Mesothelial cell of epicardium (in vitro differentiated cells): ENCODE results near the gene KCNQ1OT1. TPM values are rescaled to one million over a fixed set of nuclear protein-coding genes. Genes with fewer than 3 reads are reported as not detected.

ENCODE experiments used
- DNase-seq, 2 experiments: peaks; one replicate each; pipeline ENCODE4 v3.0.0; 2021; ENCODE audit warnings: low spot score in 2 of 2; ENCODE audit not compliant: unreplicated experiment in 2 of 2
- H3K27ac Mint-ChIP-seq: 2 replicates; pipeline ENCODE4 v1.8.0; 2021; ENCODE audit warnings: mixed read lengths
- H3K27me3 Mint-ChIP-seq: 2 replicates; pipeline ENCODE4 v1.8.0; 2021; ENCODE audit warnings: low read depth, mixed read lengths
- H3K36me3 Mint-ChIP-seq: 2 replicates; pipeline ENCODE4 v1.8.0; 2021; ENCODE audit warnings: mixed read lengths
- H3K4me1 Mint-ChIP-seq: 2 replicates; pipeline ENCODE4 v1.8.0; 2021; ENCODE audit warnings: mixed read lengths
- H3K4me3 Mint-ChIP-seq: 2 replicates; pipeline ENCODE4 v1.8.0; 2021; ENCODE audit warnings: mild to moderate bottlenecking, moderate library complexity, mixed read lengths
- H3K9me3 Mint-ChIP-seq: 2 replicates; pipeline ENCODE4 v1.8.0; 2021; ENCODE audit warnings: mixed read lengths
- total RNA-seq: library from RNA; stranded (reverse); gene quantifications from 3 replicates; pipeline ENCODE4 v1.2.1, GENCODE V29; 2021
- TF ChIP-seq, protein P1 (sequence below): fragments of 200-600 bp; sonication (generic); IDR thresholded peaks from one replicate; pipeline ENCODE4 v1.5.0; 2021; ENCODE audit warnings: antibody characterized with exemption; ENCODE audit not compliant: unreplicated experiment

KCNQ1OT1 gene
- total RNA-seq, 1 donor from 2014 or later, result 35.1 TPM

DNA sequence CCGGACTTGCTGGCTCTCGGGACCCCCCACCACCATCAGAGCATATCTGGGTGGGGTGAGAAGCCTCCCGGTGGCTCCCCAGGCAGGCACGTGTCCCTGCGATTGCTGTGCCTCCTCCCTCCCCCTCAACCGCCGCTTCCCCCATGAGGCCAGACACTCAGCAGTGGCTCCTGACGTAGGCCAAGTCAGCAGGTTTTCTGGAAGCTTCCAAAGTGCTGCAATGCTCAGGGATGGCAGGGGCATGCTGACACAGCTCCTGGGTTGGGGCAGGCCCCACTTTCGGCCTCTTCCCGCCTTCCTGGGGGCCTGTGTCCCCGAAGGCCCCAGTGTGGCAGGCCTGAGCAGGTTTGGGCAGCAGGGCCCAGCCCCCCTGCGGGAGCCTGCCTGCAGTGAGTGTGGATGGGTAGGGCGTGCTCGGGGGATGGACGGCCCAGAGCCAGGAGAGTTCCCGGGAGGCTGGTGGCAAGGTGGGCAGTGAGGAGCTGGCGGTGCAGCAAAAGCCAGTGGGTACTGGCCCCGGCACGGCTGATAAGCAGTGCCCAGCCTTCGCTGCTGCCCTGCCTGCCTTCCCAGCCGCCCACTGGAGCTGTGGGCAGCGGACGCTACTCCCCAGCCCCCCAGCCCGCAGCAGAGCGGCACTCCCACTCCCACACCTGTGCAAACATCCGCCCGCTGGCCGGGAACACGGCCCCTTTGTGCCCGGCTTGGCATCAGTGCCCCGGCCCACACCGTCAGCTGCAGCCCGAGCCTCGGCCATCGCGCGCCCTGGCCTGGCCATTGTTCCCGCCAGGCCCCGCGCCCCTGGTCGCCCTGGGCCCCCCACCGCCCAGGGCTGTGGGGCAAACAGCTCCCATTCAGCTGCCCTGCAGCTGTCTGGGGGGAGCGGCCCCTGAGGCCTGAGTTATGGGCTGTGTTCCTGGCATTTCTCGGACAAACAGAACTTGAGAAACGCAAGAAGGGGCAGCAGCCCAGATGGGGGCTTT, 125.0 kb downstream of the KCNQ1OT1 start:
- no peaks in the 10 kb centered on the region for H3K9me3 Mint-ChIP-seq
- H3K36me3 Mint-ChIP-seq, result no peaks in the 10 kb centered on the region
- peak in 1 of 2 experiments; percentile 17 for DNase-seq
- no peaks in the 10 kb centered on the region for H3K27me3 Mint-ChIP-seq
- H3K27ac Mint-ChIP-seq, result no peak overlapping the region
- peaks cover 22% of the 10 kb centered on the region for H3K4me1 Mint-ChIP-seq
- TF ChIP-seq, protein P1, sequence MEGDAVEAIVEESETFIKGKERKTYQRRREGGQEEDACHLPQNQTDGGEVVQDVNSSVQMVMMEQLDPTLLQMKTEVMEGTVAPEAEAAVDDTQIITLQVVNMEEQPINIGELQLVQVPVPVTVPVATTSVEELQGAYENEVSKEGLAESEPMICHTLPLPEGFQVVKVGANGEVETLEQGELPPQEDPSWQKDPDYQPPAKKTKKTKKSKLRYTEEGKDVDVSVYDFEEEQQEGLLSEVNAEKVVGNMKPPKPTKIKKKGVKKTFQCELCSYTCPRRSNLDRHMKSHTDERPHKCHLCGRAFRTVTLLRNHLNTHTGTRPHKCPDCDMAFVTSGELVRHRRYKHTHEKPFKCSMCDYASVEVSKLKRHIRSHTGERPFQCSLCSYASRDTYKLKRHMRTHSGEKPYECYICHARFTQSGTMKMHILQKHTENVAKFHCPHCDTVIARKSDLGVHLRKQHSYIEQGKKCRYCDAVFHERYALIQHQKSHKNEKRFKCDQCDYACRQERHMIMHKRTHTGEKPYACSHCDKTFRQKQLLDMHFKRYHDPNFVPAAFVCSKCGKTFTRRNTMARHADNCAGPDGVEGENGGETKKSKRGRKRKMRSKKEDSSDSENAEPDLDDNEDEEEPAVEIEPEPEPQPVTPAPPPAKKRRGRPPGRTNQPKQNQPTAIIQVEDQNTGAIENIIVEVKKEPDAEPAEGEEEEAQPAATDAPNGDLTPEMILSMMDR, result no peak
- H3K4me3 Mint-ChIP-seq, result no peak overlapping the region

DNA sequence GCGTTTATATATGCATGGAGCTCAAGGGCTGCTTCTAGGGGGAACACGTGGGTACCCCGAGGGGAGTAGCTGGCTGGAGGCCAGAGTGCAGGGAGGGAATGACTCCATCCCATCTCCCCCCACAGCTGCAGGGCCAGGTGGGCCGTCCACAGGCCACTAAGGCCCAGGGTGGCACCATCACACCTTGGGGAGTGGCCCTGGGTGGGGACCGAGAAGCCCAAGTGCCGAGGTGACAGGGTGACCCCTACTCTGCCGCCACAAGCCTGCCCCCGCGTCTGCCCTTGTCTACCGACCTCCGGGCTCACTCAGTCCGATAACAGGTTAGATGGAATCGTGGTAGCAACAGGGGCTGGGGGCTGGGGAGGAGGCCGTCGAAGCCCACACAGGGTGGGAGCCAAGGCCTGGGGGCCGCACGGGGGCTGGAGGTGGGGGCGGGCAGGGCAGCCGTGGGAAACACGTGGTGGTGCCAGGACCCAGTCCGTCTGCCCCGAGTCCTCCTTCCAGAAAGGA, 125.7 kb downstream of the KCNQ1OT1 start:
- Mint-ChIP-seq H3K4me3 (no peak overlapping the region), H3K9me3 (no peaks in the 10 kb centered on the region), H3K27ac (no peak overlapping the region), H3K36me3 (no peaks in the 10 kb centered on the region), H3K4me1 (peaks cover 16% of the 10 kb centered on the region), H3K27me3 (no peaks in the 10 kb centered on the region)
- DNase-seq, result peak in 1 of 2 experiments; percentile 15
- TF ChIP-seq, protein P1, result no peak

DNA sequence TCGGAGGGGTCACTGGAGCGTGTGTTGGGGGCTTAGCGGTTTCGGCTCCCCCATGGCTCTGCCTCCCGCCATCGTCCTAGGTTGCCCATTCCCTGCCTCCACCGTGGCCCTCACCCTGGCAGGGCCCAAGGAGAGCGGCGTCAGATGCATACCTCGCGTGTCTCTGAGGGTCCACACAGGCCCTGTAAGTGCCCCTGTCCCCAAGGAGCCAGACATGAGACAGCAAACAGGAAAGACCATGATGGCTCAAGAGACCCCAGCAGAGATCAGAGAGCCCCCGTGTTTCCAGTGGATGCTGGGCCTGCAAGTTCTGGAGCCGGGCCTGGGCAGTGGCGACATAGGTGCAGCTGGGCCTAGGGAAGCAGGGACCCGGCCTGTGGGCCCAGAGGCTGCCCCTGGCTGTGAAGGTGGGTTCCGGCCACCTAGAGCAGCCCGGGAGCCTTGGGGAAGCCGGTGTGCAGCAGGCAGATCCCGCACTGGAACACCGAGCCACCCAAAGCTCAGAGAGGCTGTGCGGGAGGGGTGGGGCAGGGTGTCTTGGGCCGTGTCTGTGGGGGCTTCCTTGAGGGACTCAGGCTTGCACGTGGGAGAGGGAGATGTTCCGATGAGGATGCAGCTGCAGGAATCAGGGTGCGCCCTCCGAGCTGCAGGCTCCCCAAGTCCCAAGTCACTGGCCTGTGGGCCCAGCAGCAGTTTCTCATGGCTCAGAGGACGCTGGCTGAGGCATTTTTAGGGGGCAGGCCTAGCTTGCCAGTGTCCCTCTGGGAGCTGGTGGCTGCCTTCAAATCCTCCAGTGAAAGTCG, 126.4 kb downstream of the KCNQ1OT1 start:
- no peak overlapping the region for H3K4me3 Mint-ChIP-seq
- no peaks in the 10 kb centered on the region for H3K27me3 Mint-ChIP-seq
- no peaks in the 10 kb centered on the region for H3K36me3 Mint-ChIP-seq
- peaks cover 10% of the 10 kb centered on the region for H3K4me1 Mint-ChIP-seq
- H3K9me3 Mint-ChIP-seq, result no peaks in the 10 kb centered on the region
- no peak overlapping the region for H3K27ac Mint-ChIP-seq
- TF ChIP-seq, protein P1, result no peak
- DNase-seq, result peak in 1 of 2 experiments; percentile 12

DNA sequence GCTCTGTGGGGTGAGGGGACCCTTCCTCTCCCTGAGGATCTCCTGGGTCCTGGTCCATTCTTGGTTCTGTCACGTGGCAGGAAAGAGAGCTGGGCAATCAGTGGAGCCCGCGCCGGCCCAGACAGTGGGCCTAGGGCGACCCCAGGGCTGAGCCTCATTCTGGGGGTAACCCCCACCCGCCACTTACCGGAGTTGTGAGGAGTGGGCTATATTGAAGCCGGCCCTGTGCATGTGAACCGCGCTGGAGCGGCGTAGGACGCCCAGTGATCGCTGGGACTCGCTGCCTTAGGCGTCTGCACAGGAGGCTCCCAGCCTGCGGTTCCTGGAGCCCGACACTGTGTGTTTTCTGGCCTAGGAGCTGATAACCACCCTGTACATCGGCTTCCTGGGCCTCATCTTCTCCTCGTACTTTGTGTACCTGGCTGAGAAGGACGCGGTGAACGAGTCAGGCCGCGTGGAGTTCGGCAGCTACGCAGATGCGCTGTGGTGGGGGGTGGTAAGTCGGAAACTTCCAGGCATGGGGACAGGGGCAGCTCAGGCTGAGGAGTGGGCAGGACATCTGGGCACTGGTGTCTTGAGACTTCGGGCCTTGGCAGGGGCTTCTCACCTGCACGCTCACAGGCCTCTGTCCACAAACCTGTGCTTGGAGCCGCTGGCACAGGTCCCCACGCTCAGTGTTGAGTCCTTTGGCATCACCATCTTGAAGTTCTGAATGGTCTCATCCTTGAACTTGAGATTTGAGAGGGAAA, 127.1 kb downstream of the KCNQ1OT1 start:
- peak in 1 of 2 experiments; percentile 8 for DNase-seq
- TF ChIP-seq, protein P1, result no peak
- Mint-ChIP-seq H3K4me3 (no peak overlapping the region), H3K27ac (no peak overlapping the region), H3K27me3 (no peaks in the 10 kb centered on the region), H3K4me1 (peaks cover 7% of the 10 kb centered on the region), H3K36me3 (no peaks in the 10 kb centered on the region), H3K9me3 (no peaks in the 10 kb centered on the region)

DNA sequence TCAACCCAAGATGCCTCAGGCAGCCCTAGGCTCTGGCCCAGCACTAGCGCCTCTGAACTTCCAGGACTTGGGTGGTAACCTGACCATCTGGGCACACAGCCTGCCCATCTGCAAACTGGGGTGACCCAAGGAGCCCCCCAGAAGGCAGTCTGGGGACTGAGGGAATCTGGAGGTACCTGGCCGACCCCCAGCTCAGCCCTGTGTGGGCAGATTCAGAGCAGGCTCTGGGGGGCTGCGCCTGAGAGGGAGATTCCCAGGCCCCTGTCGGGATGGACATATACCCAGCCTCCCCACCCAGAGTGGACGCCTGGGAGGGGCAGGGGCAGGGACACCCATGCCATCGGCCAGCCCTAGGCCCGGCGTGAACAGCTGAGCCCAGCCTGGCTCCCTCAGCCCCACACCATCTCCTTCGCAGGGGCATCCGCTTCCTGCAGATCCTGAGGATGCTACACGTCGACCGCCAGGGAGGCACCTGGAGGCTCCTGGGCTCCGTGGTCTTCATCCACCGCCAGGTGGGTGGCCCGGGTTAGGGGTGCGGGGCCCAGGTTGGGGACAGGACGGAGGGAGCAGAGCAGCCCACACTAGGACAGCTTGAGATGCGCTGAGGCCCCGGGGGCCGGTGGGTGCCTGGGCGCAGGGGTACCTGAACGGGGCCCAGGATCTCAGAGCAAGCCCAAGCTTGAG, 128.1 kb downstream of the KCNQ1OT1 start:
- Mint-ChIP-seq H3K4me1 (peaks cover 6% of the 10 kb centered on the region), H3K27ac (no peak overlapping the region), H3K36me3 (no peaks in the 10 kb centered on the region), H3K27me3 (no peaks in the 10 kb centered on the region), H3K9me3 (no peaks in the 10 kb centered on the region), H3K4me3 (no peak overlapping the region)
- TF ChIP-seq, protein P1, result no peak
- no peak for DNase-seq
